Measurements from ENCODE around the gene ACP7.
"Not testable (repeated sequence)": the region's sequence is repeated elsewhere in the genome, so short reads cannot be mapped to it uniquely, and the experiment has no call there.

Gene ACP7, protein sequence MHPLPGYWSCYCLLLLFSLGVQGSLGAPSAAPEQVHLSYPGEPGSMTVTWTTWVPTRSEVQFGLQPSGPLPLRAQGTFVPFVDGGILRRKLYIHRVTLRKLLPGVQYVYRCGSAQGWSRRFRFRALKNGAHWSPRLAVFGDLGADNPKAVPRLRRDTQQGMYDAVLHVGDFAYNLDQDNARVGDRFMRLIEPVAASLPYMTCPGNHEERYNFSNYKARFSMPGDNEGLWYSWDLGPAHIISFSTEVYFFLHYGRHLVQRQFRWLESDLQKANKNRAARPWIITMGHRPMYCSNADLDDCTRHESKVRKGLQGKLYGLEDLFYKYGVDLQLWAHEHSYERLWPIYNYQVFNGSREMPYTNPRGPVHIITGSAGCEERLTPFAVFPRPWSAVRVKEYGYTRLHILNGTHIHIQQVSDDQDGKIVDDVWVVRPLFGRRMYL

DNA sequence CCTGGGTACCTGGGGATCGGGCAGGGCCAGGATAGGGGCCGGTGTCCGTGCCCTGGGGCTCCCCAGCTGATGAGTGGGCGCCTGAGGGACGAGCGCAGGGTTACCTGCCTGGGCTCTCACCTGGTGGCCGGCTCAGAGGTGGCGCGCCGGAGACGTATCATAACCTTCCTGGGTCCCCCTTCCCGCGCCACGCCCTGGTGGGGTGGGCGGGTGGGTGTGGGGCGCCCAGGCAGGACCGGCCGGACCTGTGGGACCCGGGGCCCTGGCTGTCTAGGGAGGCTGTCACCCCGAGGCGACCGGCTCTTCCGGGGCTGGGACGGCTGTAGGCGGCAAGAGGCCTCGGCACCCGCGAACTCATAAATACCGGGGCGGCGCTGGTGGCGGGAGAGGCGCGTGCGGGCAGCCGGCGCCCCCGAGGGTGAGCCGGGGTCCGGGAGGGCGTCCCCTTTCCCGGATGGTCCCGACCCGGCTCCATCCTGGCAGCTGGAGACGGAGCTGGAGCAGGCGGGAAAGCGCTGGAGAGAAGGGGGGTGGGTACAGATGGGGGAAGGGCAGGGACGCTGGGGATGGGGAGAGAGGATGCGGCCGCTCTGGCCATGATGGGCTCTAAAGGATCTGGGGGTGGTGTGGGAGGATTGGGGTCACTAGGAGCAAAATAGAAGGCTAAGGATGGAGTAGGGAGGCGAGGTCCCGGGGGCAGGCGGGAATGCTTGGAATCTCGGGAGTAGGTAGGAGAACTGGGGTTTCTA lies at the start of gene ACP7:
Gene ACP7 (plus strand): TSS at position 386 of the 749 bp plus-strand sequence. CDS start 902 bp downstream, outside the sequence.
- DNase-seq = no peak

DNA sequence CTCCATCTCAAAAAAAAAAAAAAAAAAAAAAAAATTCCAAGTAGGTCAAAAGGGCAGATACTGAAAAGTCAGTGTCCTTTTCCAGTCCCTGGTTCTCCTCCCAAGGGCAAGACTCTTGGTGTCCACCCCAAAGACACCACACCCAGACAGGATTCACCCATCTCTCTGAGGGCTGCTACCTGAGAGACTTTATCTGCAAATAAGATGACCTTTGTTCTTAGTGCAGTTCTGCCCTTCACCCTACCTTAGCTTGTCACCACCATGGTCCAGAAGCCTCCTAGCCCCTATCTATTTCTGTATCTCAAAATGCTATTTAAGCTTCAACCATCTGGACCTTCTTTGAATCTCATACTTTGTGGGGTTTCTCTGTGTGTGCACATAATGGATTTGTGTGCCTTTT lies 47.6 kb upstream of the ACP7 start:
- no peak for DNase-seq

DNA sequence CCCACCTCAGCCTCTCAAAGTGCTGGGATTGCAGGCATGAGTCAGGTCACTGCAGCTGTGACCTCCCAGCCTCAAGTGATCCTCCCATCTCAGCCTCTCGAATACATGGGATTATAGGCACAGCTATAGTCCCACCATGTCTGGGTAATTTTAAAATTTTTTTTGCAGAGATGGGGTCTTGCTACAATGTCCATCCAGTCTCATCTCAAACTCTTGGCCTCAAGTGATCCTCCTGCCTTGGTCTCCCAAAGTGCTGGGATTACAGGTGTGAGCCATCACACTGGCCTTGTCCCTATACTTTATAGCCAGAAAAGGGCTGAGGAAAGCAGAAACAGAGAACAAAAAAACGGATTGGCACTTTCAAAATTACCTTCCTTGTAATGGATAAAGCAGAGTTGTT lies 47.0 kb upstream of the ACP7 start:
- DNase-seq = no peak

DNA sequence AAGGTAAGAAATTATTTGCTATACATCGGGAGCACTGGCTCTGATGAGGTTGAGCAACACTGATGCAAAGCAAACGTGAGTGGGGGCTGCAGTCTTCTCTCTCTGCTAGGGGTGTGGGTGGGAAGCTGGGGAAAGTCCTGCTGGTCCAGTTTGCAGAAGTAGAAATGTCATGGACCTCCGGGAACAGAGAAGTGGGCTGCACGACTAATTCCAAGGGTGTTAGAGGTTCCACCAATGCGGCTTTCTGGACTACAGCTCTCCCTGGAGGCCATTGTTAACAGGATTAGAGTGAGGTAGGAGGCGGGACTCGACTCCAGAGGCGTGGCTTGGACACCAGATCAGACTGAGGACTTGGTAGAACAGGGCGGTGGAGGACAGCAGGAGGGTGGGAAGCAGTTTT lies 46.1 kb upstream of the ACP7 start:
- no peak for DNase-seq

DNA sequence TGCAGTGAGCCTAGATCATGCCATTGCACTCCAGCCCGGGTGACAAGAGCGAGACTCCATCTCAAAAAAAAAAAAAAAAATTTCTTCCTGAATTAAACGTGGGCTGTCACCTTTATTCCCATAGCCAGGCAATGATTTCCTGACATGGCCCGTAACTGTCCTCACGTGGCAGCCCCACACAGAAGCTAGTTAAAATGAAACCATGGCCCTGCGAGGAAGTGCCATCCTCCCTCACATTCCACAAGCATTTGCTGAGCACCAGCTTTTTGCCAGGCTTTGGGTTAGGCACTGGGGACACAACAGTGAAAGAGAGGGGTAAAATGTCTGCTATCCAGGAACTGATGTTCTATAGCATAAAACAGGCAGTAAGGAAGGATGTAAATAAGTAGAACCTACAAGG lies 38.7 kb upstream of the ACP7 start:
- no peak for DNase-seq

DNA sequence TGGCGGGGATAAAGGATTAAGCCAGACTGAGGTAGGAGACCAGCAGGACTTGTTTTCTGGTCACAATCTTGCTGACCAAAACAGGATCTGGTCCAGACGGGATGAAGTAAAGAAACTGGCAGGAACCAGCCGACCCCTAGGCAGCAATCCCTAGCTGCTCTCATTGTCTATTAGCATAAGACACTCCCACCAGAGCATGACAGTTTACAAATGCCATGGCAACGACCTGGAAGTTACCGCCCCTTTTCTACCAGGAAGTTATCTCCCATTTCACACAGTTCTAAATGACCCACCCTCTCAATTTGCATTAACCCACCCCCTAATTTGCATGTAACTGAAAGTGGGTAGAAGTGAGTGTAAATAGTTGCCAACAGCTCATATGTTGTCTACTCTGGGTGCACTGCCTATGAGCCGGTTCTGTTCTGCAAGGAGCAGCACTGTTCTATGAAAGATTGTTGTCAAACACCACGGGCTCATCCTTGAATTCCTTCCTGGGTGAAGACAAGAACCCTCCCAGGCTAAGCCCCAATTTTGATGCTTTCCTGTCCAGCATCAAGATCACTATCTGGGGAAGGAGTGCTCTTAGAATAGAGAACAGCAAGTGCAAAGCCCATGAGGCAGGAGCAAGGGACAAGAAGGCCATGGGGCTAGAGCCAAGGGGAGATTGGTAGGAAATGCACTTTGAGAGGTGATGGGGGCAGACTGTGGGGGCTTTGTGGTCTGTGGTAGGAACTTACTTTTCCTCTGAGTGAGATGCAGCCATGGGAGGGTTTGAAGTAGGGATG lies 37.9 kb upstream of the ACP7 start:
- no peak for DNase-seq

DNA sequence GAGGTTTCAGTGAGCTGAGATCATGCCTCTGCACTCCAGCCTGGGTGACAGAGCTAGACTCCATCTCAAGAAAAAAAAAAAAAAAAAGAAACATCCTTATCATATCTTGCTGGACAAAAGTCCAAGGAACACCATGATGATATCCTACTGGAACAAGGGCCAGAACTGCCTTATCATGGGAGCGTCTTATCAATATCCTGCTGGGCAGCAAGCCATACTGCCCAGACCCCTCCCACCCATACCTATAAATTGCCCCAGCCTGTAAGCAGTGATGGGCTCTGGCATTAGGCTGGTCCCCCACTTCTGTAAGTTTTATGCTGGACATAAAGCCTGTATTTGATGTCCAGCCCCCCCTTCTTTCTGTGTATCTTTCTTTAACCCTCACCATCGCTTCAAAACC lies 37.1 kb upstream of the ACP7 start:
- no peak for DNase-seq

DNA sequence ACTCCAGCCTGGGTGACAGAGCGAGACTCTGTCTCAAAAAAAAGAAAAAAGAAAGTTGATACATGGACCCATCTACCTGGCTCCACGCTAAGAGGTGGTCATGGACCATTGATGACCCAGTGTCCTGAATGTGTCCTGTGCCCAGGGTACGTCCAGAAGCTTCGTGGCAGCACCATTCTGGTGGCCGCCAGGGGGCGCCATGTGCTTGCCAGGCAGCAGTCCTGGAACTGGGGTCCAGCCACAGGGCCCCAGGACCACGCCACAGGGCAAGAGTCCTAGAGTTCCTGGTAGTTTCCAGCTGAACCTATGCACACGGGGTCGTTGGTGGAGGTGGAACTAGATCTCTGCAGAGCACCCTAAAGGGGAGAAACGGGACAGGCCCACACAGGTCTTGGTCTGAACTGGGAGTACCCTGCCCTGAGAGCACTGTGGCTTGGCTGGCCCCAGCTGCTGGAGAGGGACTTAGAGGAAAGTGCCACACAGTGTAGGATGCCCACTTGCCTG lies 31.9 kb upstream of the ACP7 start:
- DNase-seq = no peak

DNA sequence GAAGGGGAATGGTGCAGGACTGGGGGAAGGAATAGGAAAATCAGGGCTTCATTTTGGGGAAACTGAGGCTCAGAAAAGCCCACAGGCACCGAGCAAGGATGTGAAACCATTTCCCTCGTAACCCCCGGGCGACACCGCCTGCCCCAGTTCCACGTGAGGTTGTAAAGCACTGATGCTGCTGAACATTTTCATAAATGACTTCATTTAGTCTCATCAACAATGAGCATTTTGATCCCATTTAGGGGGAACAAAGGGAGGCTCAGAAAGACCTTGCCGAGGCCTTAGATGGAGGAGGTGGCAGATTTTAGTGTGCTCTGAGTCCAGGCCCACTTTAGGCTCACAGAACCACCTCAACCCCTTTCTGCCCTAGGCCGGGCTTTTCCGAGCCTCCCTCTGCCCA lies 31.3 kb upstream of the ACP7 start:
- no peak for DNase-seq

DNA sequence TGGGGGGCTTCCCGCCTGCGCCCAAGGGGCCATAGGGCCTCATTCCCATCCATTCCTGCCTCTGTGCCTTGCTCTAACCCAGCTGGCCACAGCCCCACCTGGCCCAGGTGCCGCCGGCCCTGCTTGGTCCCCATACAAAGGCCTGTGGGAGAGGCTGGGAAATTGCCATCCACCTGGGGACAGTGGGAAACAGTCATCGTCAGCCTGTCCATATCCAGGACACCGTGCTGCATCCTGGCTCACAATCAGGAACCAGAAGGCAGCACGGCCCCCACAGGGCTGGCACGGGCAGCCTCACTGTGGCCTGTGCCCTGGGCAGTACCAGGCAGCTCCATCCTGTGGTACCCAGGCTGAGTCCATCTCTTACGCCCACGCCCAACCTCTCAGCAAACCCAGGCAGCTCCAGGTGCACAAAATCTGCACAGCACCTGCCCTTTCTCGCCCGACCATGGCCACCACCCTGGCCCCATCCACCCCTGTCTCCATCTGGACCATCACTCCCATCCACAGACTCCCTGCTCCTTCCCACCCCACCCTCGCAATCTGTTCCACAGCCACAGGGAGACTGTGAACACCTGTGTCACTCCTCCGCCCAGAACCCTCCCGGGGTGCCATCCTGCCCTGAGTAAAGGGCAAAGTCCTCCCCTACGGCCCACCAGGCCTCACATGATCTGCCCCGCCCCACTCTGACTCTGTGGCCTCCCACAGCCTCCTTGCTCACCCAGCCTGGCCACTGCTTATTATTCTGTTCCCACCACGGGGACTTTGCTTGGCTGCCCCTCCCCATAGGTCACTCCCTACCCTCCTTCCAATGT lies 30.7 kb upstream of the ACP7 start:
- no peak for DNase-seq

DNA sequence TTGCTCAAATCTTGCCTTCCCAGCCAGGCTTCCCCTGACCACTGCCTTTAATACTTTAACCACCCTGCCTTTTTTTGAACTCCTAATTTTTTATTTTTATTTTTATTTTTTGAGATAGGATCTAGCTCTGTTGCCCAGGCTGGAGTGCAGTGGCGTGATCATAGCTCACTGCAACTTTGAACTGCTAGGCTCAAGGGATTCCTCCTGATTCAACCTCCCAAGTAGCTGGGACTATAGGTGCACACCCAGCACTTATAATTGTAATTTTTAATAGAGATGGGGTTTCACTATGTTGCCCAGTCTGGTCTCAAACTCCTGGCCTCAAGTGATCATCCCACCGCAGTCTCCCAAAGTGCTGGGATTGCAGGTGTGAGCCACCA lies 30.1 kb upstream of the ACP7 start:
- no peak for DNase-seq

DNA sequence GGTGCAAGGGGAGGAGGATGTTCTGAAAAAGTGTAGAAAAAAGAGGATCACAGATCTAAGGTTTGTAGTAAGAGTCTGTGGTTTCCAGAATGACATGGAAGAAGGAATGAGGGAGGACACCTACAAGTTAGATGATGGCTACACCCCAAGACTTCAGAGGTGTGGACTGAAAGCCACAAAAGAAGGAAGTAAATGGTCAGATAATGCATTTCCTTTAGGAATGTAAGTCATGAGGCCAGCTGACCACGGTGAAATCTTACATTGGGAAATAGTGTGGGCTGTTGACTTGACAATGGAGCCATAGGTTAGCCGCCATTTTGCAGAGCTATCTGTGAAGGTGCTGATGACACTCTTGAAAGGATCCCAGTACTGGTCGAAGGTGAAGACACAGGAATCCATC lies 26.6 kb upstream of the ACP7 start:
- DNase-seq = no peak

DNA sequence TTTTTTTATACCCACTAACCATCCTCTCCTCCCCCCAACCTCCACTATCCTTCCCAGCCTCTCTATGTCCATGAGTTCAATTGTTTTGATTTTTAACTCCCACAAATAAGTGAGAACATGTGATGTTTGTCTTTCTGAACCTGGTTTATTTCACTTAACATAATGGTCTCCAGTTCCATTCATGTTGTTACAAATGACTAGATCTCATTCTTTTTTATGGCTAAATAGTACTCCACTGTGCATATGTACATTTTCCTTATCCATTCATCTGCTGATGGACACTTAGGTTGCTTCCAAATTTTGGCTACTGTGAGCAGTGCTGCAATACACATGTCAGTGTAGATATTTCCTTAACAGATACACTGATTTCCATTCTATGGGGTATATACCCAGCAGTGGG lies 24.9 kb upstream of the ACP7 start:
- no peak for DNase-seq

DNA sequence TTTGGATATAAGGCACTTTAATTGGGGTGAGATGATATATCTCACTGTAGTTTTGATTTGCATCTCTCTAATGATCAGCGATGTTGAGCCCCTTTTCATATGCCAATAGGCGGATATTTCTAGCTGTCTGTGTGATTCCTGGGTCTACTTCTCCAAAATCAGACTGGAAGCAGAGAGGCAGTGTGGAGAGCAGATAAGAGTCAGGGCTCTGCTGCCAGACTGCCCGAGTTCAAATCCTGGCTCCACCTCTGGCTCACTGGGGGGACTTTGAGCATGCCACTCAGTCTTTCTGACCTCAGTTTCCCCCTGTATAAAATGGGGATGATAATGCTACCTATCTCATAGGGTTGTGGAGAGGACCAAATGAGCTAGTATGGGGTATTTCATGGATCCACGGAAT lies 24.0 kb upstream of the ACP7 start:
- no peak for DNase-seq

DNA sequence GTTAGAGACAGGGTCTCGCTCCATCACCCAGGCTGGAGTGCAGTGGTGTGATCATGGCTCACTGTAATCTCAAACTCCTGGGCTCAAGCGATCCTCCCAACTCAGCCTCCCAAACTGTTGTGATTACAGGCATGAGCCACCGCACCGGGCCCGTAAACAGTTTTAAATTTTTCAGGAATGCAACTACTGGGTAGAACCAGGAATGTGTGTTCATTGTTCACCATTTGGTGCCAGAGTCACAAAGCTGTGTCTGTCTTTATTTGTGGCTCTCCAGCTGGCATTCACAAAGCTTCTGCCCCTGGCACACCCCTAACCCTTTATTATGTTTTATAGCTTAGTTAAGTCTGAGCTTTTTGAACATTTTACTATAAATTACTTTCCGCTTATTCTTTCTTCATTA lies 19.8 kb upstream of the ACP7 start:
- DNase-seq = no peak

DNA sequence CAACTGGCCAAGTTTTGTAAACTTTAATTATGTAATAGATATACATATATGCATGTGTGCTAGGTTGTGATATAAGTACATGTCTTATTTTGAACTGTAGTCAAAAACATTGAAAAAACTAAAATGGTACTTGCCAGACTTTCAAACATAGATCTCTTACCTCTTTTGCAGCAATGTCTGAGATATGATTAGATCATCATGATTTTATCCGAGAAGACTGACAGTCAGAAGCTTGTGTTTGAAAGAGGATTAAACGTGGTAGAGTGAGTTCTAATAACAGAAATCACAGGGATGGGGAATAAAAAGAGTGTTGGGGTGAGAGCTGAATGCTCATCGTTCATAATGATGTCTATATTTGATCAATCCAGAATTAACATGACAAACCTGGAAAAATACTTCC lies 18.2 kb upstream of the ACP7 start:
- DNase-seq = no peak

DNA sequence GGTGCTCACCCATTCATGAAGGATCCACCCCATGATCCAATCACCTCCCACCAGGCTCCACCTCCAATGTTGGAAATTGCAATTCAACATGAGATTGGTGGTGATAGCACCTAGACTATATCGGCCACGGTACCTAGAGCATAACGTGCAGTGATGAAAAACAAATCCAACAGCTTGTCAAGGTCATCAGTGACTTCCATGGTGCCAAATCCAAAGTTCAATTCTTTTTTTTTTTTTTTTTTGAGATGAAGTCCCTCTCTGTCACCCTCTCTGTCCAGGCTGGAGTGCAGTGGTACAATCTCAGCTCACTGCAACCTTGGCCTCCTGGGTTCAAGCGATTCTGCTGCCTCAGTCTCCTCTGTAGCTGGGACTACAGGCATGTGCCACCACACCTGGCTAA lies 17.1 kb upstream of the ACP7 start:
- no peak for DNase-seq

DNA sequence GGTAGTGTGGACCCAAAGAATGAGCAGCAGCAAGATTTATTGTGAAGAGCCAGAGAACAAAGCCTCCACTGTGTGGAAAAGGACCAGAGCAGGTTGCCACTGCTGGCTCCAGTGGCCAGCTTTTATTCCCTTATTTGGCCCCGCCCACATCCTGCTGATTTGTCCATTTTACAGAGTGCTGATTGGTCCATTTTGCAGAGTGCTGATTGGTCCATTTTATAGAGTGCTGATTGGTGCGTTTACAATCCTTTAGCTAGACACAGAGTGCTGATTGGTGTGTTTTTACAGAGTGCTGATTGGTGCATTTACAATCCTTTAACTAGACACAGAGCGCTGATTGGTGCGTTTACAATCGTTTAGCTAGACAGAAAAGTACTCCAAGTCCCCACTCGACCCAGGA lies 15.9 kb upstream of the ACP7 start:
- not testable (repeated sequence) for DNase-seq

DNA sequence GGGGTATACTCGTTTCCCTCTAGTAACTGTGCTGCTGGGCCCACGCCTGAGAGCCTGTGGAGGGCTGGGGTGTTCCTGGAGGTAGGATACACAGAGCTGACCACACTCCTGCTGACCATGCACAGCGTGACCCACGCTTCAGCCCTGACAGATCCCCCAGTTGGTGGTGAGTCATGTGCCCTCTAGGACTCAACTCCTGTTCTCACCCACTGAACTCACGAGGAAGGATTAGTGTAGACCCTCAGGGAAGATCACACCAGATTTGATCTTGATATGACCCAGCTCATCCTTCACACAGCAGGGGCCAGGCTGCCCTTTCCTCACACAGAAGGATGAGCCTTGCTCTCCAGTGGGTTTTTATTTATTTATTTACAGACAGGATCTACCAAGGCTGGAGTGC lies 13.3 kb upstream of the ACP7 start:
- no peak for DNase-seq

DNA sequence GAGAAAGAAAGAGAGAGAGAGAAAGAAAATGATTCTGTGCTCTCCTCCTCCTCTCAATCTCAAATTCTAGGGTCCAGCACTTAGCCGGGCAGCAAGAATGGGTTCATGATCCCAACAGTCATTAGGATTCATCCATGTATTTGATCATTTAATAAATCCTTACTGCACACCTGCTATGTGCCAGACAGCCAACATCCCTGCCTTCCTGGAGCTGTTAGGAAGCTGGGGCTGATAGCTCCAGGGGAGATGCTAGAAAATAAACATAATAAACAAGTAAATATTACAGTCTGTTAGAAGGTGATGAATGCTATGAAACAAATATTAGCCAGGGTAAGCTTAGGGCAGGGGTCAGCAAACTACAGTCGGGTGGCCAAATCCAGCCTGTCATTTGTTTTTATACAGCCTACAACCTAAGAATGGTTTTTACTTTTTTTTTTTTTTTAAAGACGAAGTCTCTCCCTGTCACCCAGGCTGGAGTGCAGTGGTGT lies 9.9 kb upstream of the ACP7 start:
- no peak for DNase-seq

DNA sequence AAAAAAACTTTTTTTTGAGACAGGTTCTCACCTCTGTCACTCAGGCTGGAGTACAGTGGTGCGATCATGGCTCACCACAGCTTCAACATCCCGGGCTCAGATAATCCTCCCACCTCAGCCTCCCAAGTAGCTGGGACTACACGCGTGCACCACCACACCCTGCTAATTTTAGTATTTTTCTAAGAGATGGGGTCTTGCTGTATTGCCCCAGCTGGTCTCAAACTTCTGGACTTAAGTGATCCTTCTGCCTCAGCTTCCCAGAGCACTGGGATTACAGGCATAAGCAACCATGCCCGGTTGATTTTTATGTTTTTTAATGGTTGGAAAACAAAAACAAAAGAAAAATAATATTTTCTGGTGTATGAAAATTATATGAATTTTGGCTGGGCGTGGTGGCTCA lies 9.2 kb upstream of the ACP7 start:
- DNase-seq = no peak

DNA sequence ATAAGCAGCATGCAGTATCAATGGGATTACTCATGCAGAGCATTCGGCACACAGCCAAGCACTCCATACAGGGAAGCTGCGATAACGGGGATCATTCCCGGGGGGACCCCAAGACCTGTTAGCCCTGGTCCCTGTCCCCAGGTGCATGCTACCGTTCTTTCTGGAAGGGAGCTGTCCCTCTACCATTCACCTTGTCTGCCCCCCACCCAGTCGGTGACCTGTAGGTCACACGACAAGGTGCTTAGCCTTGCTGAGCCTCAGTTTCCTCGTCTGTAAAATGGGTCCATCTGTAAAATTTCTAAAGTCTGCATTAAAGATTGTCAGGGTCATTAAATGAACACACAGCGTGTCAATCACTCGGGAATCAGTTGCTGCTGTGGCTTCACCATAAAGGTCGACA lies 6.8 kb upstream of the ACP7 start:
- DNase-seq = no peak

Measured in GF-D8 (cell line).